Hepatocyte (in vitro differentiated cells): ENCODE results near the gene LRRC4C. TPM values are rescaled to one million over a fixed set of nuclear protein-coding genes. Genes with fewer than 3 reads are reported as not detected.
"Not testable (repeated sequence)": the region's sequence is repeated elsewhere in the genome, so short reads cannot be mapped to it uniquely, and the experiment has no call there.

ENCODE experiments used
- DNase-seq: peaks from one replicate; pipeline ENCODE4 v3.0.0-alpha.2; 2016; ENCODE audit warnings: low spot score
- H2AFZ ChIP-seq: fragments of 200-600 bp; sonication (generic); 2 replicates; pipeline ENCODE4 v1.6.0; 2016; ENCODE audit warnings: antibody characterized with exemption, mild to moderate bottlenecking
- H3K27ac ChIP-seq: fragments of 200-600 bp; sonication (generic); 2 replicates; pipeline ENCODE4 v1.5.1; 2016; ENCODE audit warnings: mild to moderate bottlenecking
- H3K27me3 ChIP-seq: fragments of 200-600 bp; sonication (generic); 2 replicates; pipeline ENCODE4 v1.6.1; 2016
- H3K36me3 ChIP-seq: fragments of 200-600 bp; sonication (generic); replicated peaks from 2 replicates; pipeline ENCODE4 v1.5.1; 2016; ENCODE audit warnings: low read depth; ENCODE audit not compliant: insufficient read depth
- H3K4me1 ChIP-seq: fragments of 200-600 bp; sonication (generic); 2 replicates; pipeline ENCODE4 v1.5.1; 2016; ENCODE audit warnings: mild to moderate bottlenecking, moderate library complexity; ENCODE audit not compliant: insufficient read depth
- H3K4me2 ChIP-seq: fragments of 200-600 bp; sonication (generic); 2 replicates; pipeline ENCODE4 v1.6.0; 2016
- H3K4me3 ChIP-seq: fragments of 200-600 bp; sonication (generic); 2 replicates; pipeline ENCODE4 v1.5.1; 2016; ENCODE audit warnings: mild to moderate bottlenecking
- H3K79me2 ChIP-seq: fragments of 200-600 bp; sonication (generic); 2 replicates; pipeline ENCODE4 v1.6.0; 2017; ENCODE audit warnings: mild to moderate bottlenecking
- H3K9me2 ChIP-seq: fragments of 200-600 bp; sonication (generic); replicated peaks from 2 replicates; pipeline ENCODE4 v1.6.0; 2017; ENCODE audit warnings: mild to moderate bottlenecking; ENCODE audit not compliant: insufficient read depth
- H3K9me3 ChIP-seq: fragments of 200-600 bp; sonication (generic); 2 replicates; pipeline ENCODE4 v1.5.1; 2016; ENCODE audit warnings: low read depth, mild to moderate bottlenecking
- H4K20me1 ChIP-seq: fragments of 200-600 bp; sonication (generic); 2 replicates; pipeline ENCODE4 v1.6.0; 2016; ENCODE audit warnings: mild to moderate bottlenecking; ENCODE audit not compliant: insufficient read depth, poor library complexity, severe bottlenecking
- EZH2 ChIP-seq: fragments of 200-600 bp; sonication (generic); IDR thresholded peaks from 2 replicates; pipeline ENCODE4 v1.6.1; 2016; ENCODE audit warnings: antibody characterized with exemption, mild to moderate bottlenecking, borderline replicate concordance
- EZH2phosphoT487 ChIP-seq: fragments of 200-600 bp; sonication (generic); IDR thresholded peaks from one replicate; pipeline ENCODE4 v1.6.1; 2018; ENCODE audit warnings: antibody characterized with exemption, mild to moderate bottlenecking, low read depth, moderate library complexity; ENCODE audit not compliant: unreplicated experiment, severe bottlenecking
- WGBS: methylation state at CpG from one replicate; pipeline ENCODE4 v1.1.6; 2016; ENCODE audit warnings: low lambda C conversion rate; ENCODE audit errors: missing lambda C conversion rate; 5-methylcytosine and 5-hydroxymethylcytosine counted together
- polyA plus RNA-seq: library from polyadenylated mRNA; unstranded; fragments of >200 nt; fragmentation: Nextera tagmentation; extraction: Ambion mirVana; gene quantifications from 2 replicates; pipeline ENCODE4 v1.2.1, GENCODE V29; 2016
- total RNA-seq: library from RNA; depleted of rRNA; stranded (reverse); fragments of >200 nt; gene quantifications from 2 replicates; pipeline ENCODE4 v1.2.3, GENCODE V29; 2014
- TF ChIP-seq, protein P1 (sequence below): fragments of 200-600 bp; sonication (generic); IDR thresholded peaks from 2 replicates; pipeline ENCODE4 v1.5.1; 2016; ENCODE audit warnings: antibody characterized with exemption, mild to moderate bottlenecking; ENCODE audit not compliant: poor library complexity

Gene LRRC4C
- total and polyA plus RNA-seq, 2 experiments from 2014 or later = 1.1 to 3.1 TPM

GRCh38 chr11:40175980-40176379 is 1283.5 kb downstream of the LRRC4C start:
- Histone ChIP-seq H3K27me3 (no peaks in the 10 kb centered on the region), H3K9me2 (no peaks in the 10 kb centered on the region), H3K27ac (no peak overlapping the region), H3K79me2 (no peaks in the 10 kb centered on the region), H3K4me1 (no peaks in the 10 kb centered on the region), H3K4me3 (no peak overlapping the region), H3K9me3 (no peaks in the 10 kb centered on the region), H3K4me2 (no peak overlapping the region), H4K20me1 (no peaks in the 10 kb centered on the region), H3K36me3 (no peaks in the 10 kb centered on the region), H2AFZ (no peak overlapping the region)
- DNase-seq = no peak
- TF ChIP-seq EZH2phosphoT487 = no peak
- TF ChIP-seq EZH2 = no peak
- TF ChIP-seq, protein P1, sequence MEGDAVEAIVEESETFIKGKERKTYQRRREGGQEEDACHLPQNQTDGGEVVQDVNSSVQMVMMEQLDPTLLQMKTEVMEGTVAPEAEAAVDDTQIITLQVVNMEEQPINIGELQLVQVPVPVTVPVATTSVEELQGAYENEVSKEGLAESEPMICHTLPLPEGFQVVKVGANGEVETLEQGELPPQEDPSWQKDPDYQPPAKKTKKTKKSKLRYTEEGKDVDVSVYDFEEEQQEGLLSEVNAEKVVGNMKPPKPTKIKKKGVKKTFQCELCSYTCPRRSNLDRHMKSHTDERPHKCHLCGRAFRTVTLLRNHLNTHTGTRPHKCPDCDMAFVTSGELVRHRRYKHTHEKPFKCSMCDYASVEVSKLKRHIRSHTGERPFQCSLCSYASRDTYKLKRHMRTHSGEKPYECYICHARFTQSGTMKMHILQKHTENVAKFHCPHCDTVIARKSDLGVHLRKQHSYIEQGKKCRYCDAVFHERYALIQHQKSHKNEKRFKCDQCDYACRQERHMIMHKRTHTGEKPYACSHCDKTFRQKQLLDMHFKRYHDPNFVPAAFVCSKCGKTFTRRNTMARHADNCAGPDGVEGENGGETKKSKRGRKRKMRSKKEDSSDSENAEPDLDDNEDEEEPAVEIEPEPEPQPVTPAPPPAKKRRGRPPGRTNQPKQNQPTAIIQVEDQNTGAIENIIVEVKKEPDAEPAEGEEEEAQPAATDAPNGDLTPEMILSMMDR = no peak
- 100% methylated on average over 3 of the region's 3 CpGs for WGBS

GRCh38 chr11:40170078-40170477 is 1289.4 kb downstream of the LRRC4C start:
- H3K27me3 ChIP-seq = no peaks in the 10 kb centered on the region
- TF ChIP-seq EZH2 = no peak
- no peak for TF ChIP-seq EZH2phosphoT487
- TF ChIP-seq, protein P1 = no peak
- DNase-seq = peak; percentile 38

DNA sequence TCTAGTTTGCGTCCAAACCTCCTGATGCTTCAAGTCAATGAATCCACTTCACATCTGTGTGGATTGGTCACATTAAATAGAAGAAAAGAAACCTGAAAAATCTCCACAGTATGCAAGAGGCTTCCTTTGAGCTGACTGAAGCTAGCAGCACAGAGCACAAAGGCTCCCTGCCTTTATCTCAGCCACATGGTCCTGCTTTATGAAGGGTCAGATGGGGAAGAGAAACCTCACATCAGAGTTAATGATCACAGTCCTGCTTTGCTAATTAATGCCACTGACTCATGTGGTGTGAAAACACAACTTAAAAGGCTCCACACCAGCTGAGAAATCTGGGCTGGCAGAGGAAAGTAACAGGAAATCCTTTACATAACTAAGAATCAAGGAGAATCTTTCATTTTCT is 1291.0 kb downstream of the LRRC4C start:
- DNase-seq = no peak
- TF ChIP-seq, protein P1 = no peak
- TF ChIP-seq EZH2 (no peak), EZH2phosphoT487 (no peak)
- H3K27ac ChIP-seq = no peak overlapping the region
- WGBS = 86% methylated on average over 1 of the region's 1 CpG
- H3K4me1 ChIP-seq = peaks cover 3% of the 10 kb centered on the region
- H3K27me3 ChIP-seq = no peaks in the 10 kb centered on the region
- H3K4me3 ChIP-seq = no peak overlapping the region
- H3K9me3 ChIP-seq = no peaks in the 10 kb centered on the region
- H3K36me3 ChIP-seq = no peaks in the 10 kb centered on the region
- H3K79me2 ChIP-seq = no peaks in the 10 kb centered on the region
- no peaks in the 10 kb centered on the region for H3K9me2 ChIP-seq
- H4K20me1 ChIP-seq = no peaks in the 10 kb centered on the region
- H2AFZ ChIP-seq = no peak overlapping the region
- H3K4me2 ChIP-seq = no peak overlapping the region

More at GRCh38 chr11:40170078-40170477, 1289.4 kb downstream of the LRRC4C start:
- peak overlapping the region; percentile 21 for H3K27ac ChIP-seq
- H3K79me2 ChIP-seq = no peaks in the 10 kb centered on the region
- no peak overlapping the region for H3K4me2 ChIP-seq
- H3K36me3 ChIP-seq = no peaks in the 10 kb centered on the region
- no peak overlapping the region for H3K4me3 ChIP-seq
- H3K9me2 ChIP-seq = no peaks in the 10 kb centered on the region
- no peaks in the 10 kb centered on the region for H4K20me1 ChIP-seq
- 33% methylated on average over 2 of the region's 2 CpGs for WGBS
- H3K4me1 ChIP-seq = peaks cover 3% of the 10 kb centered on the region
- H2AFZ ChIP-seq = no peak overlapping the region
- no peaks in the 10 kb centered on the region for H3K9me3 ChIP-seq

GRCh38 chr11:40167805-40168204 is 1291.6 kb downstream of the LRRC4C start:
- H3K36me3 ChIP-seq, H3K4me1 ChIP-seq, H4K20me1 ChIP-seq, H3K4me3 ChIP-seq, H3K9me3 ChIP-seq, H3K9me2 ChIP-seq, H3K79me2 ChIP-seq, H3K27ac ChIP-seq, H2AFZ ChIP-seq, DNase-seq, H3K27me3 ChIP-seq, H3K4me2 ChIP-seq: not testable (repeated sequence)
- 98% methylated on average over 5 of the region's 5 CpGs for WGBS
